Fibroblast of skin of right biceps (primary cell): Measurements from ENCODE around the gene SLC2A5.

Source experiments
- DNase-seq: peaks from one replicate; pipeline ENCODE4 v3.0.0-alpha.2; 2013

Gene SLC2A5

DNA sequence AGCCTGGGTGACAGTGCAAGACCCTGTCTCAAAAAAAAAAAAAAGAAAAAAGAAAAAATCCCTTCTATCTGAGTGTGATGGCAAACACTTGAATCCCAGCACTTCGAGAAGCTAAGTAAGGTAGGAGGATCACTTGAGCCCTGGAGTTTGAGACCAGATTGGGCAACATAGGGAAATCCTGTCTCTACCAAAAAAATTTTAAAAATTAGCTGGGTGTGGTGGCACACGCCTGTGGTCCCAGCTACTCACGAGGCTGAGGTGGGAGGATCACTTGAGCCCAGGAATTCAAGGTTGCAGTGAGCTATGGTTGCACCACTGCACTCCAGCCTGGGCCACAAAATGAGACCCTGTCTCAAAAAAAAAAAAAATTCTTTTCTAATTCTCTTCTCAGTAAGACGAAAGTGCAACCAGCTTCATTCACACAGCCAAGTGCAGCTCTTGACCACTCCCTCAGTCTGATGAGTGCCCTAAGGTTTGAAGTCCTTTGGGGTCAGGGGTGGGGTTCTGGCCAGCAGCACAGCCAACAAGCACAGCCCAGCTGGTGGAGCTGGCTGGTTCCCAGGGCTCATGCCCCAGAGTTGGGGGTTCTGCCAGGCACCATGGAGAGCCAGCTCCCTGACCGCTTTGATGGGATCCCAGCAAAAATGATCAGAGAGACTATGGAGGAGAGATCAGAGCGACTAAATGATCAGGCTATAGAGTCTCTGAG is 8.0 kb downstream of the SLC2A5 start:
- DNase-seq, result no peak

DNA sequence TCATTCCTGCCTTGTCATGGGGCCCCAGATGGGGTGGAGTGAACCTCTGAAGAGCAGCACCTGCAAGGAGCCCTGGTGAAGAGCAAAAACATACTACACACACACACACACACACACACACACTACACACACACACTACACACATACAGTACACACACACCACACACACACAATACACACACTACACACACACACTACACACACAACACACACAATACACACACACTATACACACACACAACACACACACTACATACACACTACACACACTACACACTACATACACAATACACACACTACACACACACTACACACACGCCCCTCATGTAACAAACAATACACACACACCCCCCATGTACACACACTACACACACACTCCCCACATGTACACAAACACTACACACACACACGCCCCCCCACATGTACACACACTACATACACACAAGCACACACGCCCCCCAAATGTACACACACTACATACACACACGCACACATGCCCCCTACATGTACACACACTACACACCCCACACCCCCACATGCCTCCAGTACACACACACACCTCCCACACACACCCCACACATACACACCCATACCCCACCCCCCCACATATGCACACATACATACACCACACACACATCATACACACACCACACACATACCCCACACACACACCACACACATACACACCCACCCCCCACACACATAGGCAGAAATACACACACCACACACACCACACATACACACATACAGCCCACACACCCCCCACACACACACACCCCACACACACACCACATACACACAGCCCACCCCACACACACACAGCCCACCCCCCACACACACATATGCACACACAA is 9.3 kb downstream of the SLC2A5 start:
- no peak for DNase-seq

DNA sequence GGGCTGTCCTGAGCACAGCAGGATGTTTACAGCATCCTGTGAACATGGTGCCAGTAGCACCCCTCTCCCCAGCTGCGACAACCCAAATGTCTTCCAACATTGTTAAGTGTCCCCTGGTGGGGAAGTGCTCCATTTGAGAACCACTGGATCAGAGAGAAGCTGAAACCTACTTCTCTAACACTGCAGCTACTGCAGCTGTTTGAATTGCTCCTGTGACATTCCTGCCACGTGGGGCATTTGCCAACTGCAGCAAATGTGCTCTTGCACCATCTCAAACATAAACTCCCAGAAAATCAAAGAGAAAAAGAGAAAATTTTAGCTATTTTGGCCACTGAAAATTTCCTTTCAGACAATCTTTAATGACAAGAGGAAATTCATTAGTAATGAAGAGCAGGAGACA is 11.0 kb downstream of the SLC2A5 start:
- DNase-seq, result peak; percentile 15

DNA sequence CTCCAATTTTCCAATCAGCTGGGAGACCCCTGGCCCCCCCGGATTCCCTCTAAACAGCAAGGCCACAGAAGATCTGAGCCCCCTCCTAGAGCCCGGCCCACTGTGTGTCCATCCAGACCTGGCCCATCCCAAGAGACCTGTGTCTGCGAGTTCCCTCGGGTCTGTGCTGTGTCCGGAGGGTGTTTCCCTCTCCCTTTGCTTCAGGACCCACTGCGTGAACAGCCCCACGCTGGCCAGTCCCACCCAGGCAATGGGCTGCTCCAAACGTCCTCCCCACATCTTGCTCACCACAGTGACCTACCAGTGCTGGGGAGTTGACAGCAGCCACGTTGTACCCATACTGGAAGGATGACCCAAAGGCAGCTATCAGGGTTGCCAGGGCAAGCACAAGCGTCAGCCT is 11.6 kb downstream of the SLC2A5 start:
- DNase-seq, result no peak

DNA sequence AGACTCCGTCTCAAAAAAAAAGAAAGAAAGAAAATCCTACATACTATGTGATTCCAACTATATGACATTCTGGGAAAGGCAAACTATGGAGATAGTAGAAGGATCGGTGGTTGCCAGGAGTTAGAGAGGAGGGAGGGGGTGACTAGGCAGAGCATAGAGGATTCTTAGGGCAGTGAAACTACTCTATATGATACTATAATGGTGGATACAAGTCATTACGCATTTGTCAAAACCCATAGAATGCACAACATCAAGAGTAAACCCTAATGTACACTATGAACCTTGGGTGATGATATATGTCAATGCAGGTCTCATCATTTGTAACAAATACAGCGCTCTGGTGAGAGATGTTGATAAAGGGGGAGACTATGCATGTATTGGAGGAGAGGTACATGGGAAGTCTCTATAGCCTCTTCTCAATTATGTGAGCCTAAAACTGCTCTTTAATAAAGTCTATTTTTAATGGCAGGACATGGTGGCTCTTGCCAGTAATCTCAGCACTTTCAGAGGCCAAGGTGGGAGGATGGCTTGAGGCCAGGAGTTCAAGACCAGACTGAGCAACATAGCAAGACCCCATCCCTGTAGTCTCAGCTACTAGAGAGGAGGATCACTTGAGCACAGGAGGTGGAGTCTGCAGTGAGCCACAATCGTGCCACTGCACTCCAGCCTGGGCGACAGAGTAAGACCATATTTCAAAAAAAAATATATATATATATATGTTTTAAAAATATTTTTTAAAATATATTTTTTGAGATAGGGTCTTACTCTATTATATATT is 17.0 kb downstream of the SLC2A5 start:
- DNase-seq, result no peak

DNA sequence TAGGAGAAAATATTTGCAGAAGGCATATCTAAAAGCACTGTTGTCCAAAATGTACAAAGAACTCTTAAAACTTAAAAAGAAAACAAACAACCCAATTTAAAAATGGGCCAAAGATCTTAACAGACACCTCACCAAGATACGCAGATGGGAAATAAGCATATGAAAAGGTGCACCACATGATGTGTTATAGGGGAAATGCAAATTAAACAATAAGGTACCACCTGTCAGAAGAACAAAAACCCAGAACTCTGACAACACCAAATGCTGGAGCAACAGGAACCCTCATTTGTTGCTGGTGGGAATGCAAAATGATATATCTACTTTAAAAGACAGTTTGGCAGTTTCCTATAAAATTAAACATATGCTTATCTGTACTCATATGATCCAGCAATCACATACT is 18.1 kb downstream of the SLC2A5 start:
- no peak for DNase-seq

DNA sequence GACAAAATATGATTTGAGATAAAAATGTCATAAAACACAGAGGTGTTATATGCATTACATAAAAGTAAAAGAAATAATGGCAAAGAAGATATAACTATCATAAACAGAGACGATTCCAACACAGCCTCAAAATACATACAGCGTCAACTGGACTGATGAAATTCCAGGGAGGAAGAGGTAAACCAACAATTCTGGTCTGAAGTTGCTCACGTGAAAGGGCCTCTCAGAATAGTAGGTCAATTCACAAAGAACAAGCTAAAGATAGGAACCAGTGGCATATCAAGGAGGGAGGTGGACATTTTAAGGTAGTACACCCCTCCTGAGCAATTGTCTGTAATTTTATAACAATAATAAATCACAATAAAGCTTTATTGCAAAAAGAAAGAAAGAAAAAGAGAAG is 18.6 kb downstream of the SLC2A5 start:
- no peak for DNase-seq

DNA sequence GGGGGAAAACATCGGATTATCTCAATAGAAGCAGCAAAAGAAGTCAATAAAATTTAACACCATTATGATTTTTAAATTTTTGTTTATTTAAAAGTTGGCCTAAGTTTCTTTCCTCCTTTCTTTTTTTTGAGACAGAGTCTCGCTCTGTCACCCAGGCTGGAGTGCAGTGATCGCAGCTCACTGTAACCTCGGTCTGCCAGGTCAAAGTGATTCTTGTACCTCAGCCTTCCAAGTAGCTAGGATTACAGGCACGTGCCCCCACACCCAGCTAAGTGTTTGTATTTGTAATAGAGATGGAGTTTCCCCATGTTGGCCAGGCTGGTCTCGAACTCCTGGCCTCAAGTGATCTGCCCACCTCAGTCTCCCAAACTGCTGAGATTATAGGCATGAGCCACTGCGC is 20.9 kb downstream of the SLC2A5 start:
- no peak for DNase-seq

DNA sequence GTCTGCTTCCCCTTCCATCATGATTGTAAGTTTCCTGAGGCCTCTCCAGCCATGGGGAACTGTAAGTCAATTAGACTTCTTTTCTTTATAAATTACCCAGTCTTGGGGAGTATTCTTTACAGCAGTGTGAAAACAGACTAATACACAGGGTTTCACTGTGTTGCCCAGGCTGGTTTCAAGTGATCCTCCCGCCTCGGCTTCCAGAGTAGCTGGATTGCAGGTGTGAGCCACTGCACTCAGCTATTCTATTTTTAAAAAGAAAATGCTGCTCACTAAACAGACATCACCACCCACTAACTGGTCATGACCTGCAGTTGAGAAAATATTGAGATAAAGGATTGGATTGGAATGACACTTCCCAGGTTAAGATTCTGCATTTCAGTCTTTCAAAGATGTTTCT is 22.4 kb downstream of the SLC2A5 start:
- no peak for DNase-seq

DNA sequence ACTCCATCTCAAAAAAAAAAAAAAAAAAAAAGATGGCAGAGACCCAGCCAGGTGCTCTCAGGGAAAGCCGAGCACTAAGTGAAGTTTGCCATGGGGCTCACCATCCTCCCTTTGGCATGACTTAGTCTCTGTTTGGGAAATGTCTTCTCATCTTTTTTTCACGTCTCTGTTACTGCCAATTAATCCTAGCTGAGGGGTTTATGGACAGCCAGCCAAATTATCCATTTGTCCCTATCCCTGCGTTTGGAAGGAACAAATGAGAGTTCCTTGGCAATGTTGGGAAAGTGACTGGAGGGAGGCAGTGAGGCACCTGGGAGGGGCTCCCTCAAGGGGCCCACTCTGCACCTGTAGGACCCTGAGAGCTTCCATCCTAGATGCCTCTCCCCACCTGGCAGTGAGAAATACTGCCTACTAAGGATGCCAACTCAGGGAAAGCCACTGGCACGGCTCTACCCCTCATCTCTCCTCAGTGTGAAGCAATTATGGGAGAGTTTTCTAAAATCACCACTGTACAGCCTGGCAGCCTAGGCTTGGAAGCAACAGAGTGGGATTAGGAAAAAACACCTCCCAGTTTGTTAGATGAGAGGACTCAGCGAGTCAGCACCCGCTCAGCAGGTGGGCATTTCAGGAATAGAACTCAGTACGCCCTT is 23.4 kb downstream of the SLC2A5 start:
- DNase-seq, result no peak

DNA sequence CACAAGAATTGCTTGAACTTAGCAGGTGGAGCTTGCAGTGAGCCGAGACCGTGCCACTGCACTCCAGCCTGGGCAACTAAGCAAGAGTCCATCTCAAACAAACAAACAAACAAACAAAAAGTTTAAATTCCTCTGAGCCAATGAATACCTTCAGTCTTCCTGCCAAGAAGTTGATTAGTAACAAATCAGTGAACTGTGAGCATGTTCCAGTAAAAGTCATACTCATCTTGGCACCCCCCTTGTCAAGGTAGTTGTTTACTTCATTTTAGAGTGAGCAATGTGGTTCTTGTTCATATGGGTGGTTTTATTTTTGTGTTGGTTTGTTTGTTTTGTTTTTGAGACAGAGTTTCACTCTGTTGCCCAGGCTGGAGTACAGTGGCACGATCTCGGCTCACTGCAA is 25.2 kb downstream of the SLC2A5 start:
- no peak for DNase-seq

DNA sequence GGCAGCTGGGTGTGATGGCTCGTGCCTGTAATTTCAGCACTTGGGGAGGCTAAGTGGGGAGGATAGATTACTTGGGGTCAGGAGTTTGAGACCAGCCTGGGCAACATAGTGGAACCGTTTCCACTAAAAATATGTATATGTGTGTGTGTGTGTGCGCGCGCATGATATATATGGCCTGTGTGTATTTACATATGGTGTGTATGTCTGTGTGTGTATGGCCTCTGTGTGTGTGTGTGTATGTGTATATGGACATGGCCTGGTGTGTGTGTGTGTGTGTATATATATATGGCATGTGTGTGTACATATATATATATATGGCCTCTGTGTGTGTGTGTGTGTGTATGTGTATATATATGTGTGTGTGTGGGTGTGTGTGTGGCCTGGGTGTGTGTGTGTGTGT is 27.2 kb downstream of the SLC2A5 start:
- DNase-seq, result no peak

DNA sequence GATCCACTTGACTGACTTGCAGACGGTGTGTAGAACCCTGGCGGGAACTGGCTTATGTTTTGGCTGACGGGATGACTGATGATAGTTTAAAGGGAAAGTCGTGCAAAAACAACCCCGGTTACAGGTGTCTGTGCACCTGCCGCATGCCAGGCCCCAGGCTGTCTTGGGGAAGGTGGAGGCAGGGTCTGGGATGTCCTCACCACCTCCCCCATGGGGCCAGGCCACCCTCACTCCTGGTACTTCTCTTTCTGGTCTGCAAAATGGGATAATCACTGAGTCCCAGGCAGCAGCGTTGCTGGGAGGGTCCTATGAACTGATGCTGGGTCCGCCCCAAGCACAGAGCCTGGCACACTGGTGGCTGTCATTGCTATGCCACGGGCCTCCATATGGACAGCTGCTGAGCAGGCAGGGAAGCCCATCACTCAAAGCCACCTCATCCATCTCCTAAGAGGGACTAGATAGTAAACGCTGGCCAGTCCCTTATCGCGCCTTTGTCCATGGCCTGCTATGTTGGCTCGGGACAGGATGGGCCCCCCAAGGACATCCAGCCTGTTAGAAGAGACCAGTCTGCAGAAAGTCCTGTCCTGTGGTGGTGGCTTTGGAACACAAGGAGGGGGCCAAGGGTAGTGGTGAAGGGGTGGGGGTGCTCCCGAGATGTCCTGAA is 28.2 kb downstream of the SLC2A5 start:
- DNase-seq, result no peak

DNA sequence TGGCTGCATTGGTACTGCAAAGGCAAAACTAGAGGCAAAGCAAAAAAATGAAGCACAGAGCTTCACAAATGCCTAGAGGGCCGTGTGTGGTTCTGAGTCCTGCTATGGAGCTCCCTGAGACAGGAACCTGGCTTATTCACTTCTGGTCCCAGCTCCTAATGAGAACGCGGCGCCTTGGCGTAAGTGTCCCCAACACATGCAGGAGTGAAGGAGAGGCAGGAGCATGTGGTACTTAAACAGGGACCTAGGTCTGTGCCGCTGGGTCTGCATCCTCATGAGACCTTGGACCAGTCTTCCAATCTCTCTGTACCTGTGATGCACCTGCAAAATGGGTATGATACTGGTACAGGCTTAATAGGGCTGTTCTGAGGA is 28.8 kb downstream of the SLC2A5 start:
- DNase-seq, result no peak

DNA sequence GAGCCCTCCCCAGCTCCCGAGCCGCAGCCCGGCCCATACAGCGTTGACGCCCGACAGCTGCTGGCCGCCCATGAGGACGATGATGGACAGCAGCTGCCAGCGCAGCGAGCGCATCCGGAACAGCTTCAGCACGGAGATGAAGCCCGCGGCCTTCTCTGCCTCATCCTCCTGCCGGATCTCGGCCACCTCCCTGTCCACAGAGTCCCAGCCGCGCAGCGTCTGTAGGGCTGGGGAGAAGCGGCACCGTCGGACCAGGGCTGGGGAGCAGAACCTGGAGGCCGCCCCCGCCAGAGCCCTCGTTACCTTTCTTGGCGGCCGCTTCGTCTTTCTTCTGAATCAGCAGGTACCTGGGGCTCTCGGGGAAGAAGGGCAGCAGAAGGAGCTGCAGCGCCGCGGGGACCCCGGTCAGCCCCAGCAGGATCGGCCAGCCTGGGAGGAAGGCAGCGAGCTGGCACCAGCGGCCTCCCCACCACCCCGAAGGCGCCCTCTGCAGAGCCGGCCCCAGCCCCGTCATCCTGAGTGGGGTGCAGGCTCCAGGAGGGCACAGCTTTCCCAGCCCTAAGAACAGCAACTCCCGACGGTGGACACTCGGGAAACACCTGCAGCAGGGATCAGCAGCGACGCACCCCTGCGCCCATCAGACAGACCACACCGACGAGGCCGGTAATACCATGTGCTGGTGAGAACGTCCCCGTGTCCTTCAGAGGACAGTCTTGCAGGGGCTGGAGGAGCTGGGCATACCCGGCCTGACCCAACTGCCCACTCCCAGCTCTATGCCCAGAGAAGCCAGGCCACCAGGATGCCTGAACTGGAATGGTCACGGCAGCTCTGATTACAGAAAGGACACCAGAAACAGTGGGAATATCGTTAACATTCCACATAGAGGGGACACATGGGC is 29.4 kb downstream of the SLC2A5 start:
- DNase-seq, result no peak

DNA sequence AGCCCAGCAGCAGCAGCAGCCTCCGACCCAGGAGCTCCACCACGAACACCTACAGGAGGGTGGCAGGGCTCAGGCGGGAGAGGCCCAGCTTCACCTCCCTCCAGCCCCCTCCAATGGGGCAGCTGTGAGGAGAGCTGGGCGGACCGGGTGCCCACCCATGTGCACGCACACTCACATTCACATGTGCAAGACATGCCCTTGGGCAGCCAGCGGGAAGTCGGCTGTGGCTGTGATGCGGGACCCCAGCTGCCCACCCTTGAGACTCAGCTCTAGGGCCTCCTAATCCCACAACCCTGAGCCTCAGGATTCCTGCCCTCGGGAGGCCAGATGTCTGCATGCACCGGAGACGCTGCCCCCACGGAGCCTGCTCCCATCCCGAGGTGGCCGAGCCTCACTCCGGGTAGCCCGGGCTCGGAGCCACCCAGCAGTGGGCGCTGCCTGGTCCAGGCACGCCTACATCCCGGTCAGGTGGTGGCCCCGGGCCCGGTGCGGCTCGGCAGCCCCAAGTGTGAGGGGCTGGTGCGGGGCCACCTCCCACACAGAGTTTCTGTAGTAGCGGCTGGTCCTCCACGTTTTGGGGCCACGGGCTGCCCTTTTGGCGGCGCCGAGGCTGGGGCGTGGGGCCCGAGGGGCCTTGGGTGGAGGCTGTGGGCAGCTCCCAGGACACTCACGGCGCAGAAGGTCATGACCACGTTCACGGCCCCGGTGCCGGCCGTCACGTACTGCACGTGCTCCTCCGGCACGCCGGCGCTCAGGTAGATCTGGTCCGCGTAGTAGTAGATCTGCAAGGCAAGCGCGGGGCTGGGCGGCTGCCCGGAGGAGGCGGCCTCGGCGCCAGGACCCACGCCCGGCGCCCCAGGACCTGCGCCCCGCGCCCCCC is 30.3 kb downstream of the SLC2A5 start:
- no peak for DNase-seq

DNA sequence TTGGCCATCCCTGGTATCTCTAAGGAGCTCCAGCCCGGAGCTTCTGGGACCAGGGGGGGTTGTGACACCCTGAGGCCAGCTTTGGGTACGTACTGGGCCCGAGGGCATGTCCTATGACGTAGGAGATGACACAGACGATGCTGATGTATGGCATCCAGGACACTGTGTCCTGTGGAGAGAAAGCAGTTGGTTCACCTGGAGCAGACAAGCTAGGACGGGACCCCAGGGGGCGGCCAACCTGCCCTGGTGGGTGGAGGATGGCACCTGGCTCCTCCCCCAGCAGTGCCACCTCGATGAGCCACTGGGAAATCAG is 31.1 kb downstream of the SLC2A5 start:
- no peak for DNase-seq

DNA sequence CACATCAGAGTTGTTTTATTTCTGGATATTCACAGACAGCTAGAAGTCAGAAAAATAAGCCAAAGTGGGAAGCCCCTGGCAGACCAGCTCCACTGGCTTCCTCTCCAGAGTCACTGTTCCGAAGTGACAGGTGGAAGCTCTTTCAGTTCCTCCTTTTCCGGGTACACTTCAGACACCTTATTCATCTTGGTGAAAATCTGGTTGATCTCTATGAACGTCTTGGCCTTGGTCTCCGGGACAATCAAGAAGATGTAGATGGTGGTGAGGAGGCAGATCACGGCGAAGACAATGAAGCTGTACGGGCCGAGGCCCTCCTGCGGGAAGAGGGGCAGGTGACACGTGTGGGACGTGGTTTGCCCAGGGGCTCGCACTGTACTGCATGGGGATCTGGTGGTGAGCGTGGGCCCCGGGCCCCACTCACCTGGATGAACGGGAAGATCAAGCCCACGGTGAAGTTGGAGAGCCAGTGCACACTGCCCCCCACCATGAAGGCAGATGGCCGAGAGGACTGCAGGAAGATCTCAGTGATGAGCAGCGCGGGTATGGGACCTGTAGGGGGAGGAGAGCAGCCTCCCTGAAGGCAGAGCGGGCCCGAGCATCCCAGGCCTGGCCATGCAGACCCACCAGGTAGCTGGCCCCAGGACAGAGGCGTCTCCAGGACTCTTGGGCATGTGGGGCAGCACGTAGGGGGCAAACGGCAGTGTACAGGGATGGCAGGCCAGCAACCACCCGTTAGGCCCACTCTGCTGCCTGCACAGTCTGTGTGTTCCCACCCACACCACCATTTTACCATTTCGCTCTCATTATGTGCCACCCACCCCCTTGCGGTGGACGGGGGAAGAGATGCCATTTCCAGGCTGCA is 31.7 kb downstream of the SLC2A5 start:
- no peak for DNase-seq

DNA sequence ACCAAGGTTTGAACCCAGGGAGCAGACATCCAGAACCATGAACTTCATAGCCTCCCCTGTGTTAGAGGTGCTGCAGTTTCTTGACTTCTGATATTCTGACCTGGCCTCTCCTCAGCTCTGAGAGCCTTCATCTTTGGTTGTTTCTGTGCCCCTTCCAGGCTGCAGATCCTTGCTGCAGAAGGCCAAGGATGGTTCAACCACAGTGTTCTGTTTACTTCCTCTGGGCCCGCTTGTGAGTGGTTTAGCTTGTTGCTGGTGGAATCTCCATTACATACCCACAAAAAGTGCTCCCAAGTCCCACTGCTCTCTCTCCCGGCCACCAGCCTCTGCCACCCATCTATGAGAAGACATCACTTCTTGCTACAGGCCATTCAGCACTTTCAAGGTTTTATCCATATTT is 34.2 kb downstream of the SLC2A5 start:
- DNase-seq, result no peak

DNA sequence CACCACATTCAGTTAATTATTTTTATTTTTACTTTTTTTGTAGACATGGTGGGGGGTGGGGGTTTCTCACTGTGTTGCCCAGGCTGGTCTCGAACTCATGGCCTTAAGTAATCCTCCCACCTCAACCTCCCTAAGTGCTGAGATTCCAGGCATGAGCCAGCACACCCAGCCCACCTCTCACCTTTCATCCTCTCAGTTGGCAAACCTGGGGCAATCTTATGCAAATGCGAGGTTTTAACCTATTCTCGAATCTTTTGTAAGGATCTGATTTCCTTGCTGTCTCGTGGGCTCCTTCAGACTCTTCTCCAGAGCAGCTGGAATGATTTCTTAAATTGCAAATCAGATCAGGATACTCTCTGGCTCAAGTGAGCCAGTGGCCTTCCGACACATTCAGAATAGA is 36.1 kb downstream of the SLC2A5 start:
- no peak for DNase-seq
